ENCODE results near the gene DACH2. TPM values are rescaled to one million over a fixed set of nuclear protein-coding genes. Genes with fewer than 3 reads are reported as not detected.
"Not testable (repeated sequence)": the region's sequence is repeated elsewhere in the genome, so short reads cannot be mapped to it uniquely, and the experiment has no call there.

The DACH2 gene
- total and polyA plus RNA-seq, 10 donors = not detected

GRCh38 chrX:86178906-86179305 lies 30.7 kb downstream of the DACH2 start:
- H3K27me3 ChIP-seq (replicated peaks in 1 of 7) = no peaks in the 10 kb centered on the region
- WGBS, 5 donors = 58 to 94% (median 68%) methylated on average over 1 of the region's 1 CpG
- intact Hi-C loops (cut with DNase I; ENCODE audit: low total_unique reads) = no loop called here
- H3K4me1 ChIP-seq = no peaks in the 10 kb centered on the region
- no peak for DNase-seq
- H3K4me3 ChIP-seq = no peak overlapping the region
- H3K27ac ChIP-seq = no peak overlapping the region
- H3K9me3 ChIP-seq = peaks cover 0 to 6% (median 0%) of the 10 kb centered on the region in 8 donors
- no peak for TF ChIP-seq POLR2AphosphoS5 (IDR thresholded peaks at IDR 0.05)
- no peaks in the 10 kb centered on the region for H3K36me3 ChIP-seq

GRCh38 chrX:86181325-86181724 lies 33.1 kb downstream of the DACH2 start:
- intact Hi-C loops (cut with DNase I; ENCODE audit: low total_unique reads); H3K27ac ChIP-seq; H3K27me3 ChIP-seq (replicated peaks in 1 of 7); H3K9me3 ChIP-seq; H3K4me1 ChIP-seq; H3K36me3 ChIP-seq; H3K4me3 ChIP-seq; DNase-seq: not testable (repeated sequence)
- 87 to 94% (median 92%) methylated on average over 6 to 7 of the region's 7 CpGs for WGBS, 5 donors

- Histone ChIP-seq H3K9me3 (peaks cover 0 to 3% (median 0%) of the 10 kb centered on the region in 8 donors), H3K4me1 (no peaks in the 10 kb centered on the region), H3K27me3 (replicated peaks in 1 of 7) (peaks cover 0 to 7% (median 0%) of the 10 kb centered on the region in 7 donors), H3K4me3 (no peak overlapping the region), H3K27ac (no peak overlapping the region), H3K36me3 (no peaks in the 10 kb centered on the region)
- intact Hi-C loops (cut with DNase I; ENCODE audit: low total_unique reads) = no loop called here
- 46 to 94% (median 65%) methylated on average over 1 of the region's 1 CpG for WGBS, 5 donors
- TF ChIP-seq POLR2A (IDR thresholded peaks at IDR 0.05) (no peak), CTCF (IDR thresholded peaks at IDR 0.05 in 8 of 11, conservative IDR thresholded peaks at IDR 0.05 in 3 of 11) (no peak), POLR2AphosphoS5 (IDR thresholded peaks at IDR 0.05) (no peak)
- DNase-seq = no peak
Observed at GRCh38 chrX:86192827-86193226, 44.6 kb downstream of the DACH2 start.

GRCh38 chrX:86194758-86195157 lies 46.5 kb downstream of the DACH2 start:
- intact Hi-C loops (cut with DNase I; ENCODE audit: low total_unique reads) = no loop called here
- DNase-seq = no peak
- TF ChIP-seq CTCF (IDR thresholded peaks at IDR 0.05 in 8 of 11, conservative IDR thresholded peaks at IDR 0.05 in 3 of 11) = no peak
- no peak for TF ChIP-seq POLR2AphosphoS5 (IDR thresholded peaks at IDR 0.05)
- TF ChIP-seq POLR2A (IDR thresholded peaks at IDR 0.05) = no peak
- WGBS, 5 donors = 85 to 93% (median 88%) methylated on average over 2 to 6 of the region's 6 CpGs
- Histone ChIP-seq H3K4me3 (no peak overlapping the region), H3K27me3 (replicated peaks in 1 of 7) (peaks cover 0 to 7% (median 0%) of the 10 kb centered on the region in 7 donors), H3K36me3 (no peaks in the 10 kb centered on the region), H3K27ac (no peak overlapping the region), H3K9me3 (peaks cover 0 to 3% (median 0%) of the 10 kb centered on the region in 8 donors), H3K4me1 (no peaks in the 10 kb centered on the region)

- WGBS, 5 donors = 69 to 89% (median 80%) methylated on average over 1 to 2 of the region's 2 CpGs
- H3K36me3 ChIP-seq = no peaks in the 10 kb centered on the region
- no peak for TF ChIP-seq POLR2AphosphoS5 (IDR thresholded peaks at IDR 0.05)
- TF ChIP-seq POLR2A (IDR thresholded peaks at IDR 0.05) = no peak
- no peak for TF ChIP-seq CTCF (IDR thresholded peaks at IDR 0.05 in 8 of 11, conservative IDR thresholded peaks at IDR 0.05 in 3 of 11)
Observed at GRCh38 chrX:86195343-86195742, 47.1 kb downstream of the DACH2 start.

More at GRCh38 chrX:86195343-86195742, 47.1 kb downstream of the DACH2 start:
- peaks cover 0 to 8% (median 0%) of the 10 kb centered on the region in 8 donors for H3K9me3 ChIP-seq
- intact Hi-C loops (cut with DNase I; ENCODE audit: low total_unique reads) = no loop called here
- DNase-seq = no peak
- no peak overlapping the region for H3K27ac ChIP-seq
- H3K27me3 ChIP-seq (replicated peaks in 1 of 7) = peaks cover 0 to 7% (median 0%) of the 10 kb centered on the region in 7 donors
- H3K4me3 ChIP-seq = no peak overlapping the region
- H3K4me1 ChIP-seq = no peaks in the 10 kb centered on the region

Measured in spleen (tissue), 11 donors.